ENCODE data around the gene CD164. TPM values are rescaled to one million over a fixed set of nuclear protein-coding genes. Genes with fewer than 3 reads are reported as not detected.
"Not testable (repeated sequence)": the region's sequence is repeated elsewhere in the genome, so short reads cannot be mapped to it uniquely, and the experiment has no call there.

Gene CD164
- total RNA-seq, 1 experiment from 2014 or later, result 193 TPM

- DNase-seq (ENCODE audit: low spot score), result no peak
Measured at GRCh38 chr6:109374326-109374892, 7.9 kb downstream of the CD164 start.

- DNase-seq (ENCODE audit: low spot score), result no peak
Measured at GRCh38 chr6:109373762-109374161, 8.5 kb downstream of the CD164 start.

GRCh38 chr6:109373331-109373730 is 8.9 kb downstream of the CD164 start:
- no peak for DNase-seq (ENCODE audit: low spot score)

GRCh38 chr6:109372130-109372529 is 10.1 kb downstream of the CD164 start:
- DNase-seq (ENCODE audit: low spot score), result no peak

- no peak for DNase-seq (ENCODE audit: low spot score)
Measured at GRCh38 chr6:109370792-109371191, 11.5 kb downstream of the CD164 start.

- DNase-seq (ENCODE audit: low spot score), result no peak
Measured at GRCh38 chr6:109370336-109370735, 11.9 kb downstream of the CD164 start.

GRCh38 chr6:109369728-109370127 is 12.5 kb downstream of the CD164 start:
- no peak for DNase-seq (ENCODE audit: low spot score)

GRCh38 chr6:109364382-109365078 is 17.7 kb downstream of the CD164 start:
- DNase-seq (ENCODE audit: low spot score), result not testable (repeated sequence)

GRCh38 chr6:109363753-109364152 is 18.5 kb downstream of the CD164 start:
- no peak for DNase-seq (ENCODE audit: low spot score)

GRCh38 chr6:109362102-109362884 is 20.0 kb downstream of the CD164 start:
- DNase-seq (ENCODE audit: low spot score), result no peak

GRCh38 chr6:109360791-109361190 is 21.5 kb downstream of the CD164 start:
- DNase-seq (ENCODE audit: low spot score), result no peak

- DNase-seq (ENCODE audit: low spot score), result no peak
Measured at GRCh38 chr6:109360281-109360680, 22.0 kb downstream of the CD164 start.

- no peak for DNase-seq (ENCODE audit: low spot score)
Measured at GRCh38 chr6:109359248-109359647, 23.0 kb downstream of the CD164 start.

GRCh38 chr6:109358204-109358603 is 24.1 kb downstream of the CD164 start:
- DNase-seq (ENCODE audit: low spot score), result no peak

- DNase-seq (ENCODE audit: low spot score), result no peak
Measured at GRCh38 chr6:109356237-109356636, 26.0 kb downstream of the CD164 start.

GRCh38 chr6:109351231-109352130 is 30.8 kb downstream of the CD164 start:
- DNase-seq (ENCODE audit: low spot score), result peak; percentile 67

GRCh38 chr6:109349419-109349987 is 32.8 kb downstream of the CD164 start:
- DNase-seq (ENCODE audit: low spot score), result no peak

GRCh38 chr6:109348226-109348625 is 34.0 kb downstream of the CD164 start:
- no peak for DNase-seq (ENCODE audit: low spot score)

GRCh38 chr6:109347779-109348178 is 34.5 kb downstream of the CD164 start:
- DNase-seq (ENCODE audit: low spot score), result no peak

GRCh38 chr6:109345986-109346385 is 36.3 kb downstream of the CD164 start:
- no peak for DNase-seq (ENCODE audit: low spot score)

- no peak for DNase-seq (ENCODE audit: low spot score)
Measured at GRCh38 chr6:109344226-109344625, 38.0 kb downstream of the CD164 start.

GRCh38 chr6:109343518-109343917 is 38.7 kb downstream of the CD164 start:
- no peak for DNase-seq (ENCODE audit: low spot score)
